Neural crest cell (in vitro differentiated cells): ENCODE data around the gene CRAMP1. TPM values are rescaled to one million over a fixed set of nuclear protein-coding genes. Genes with fewer than 3 reads are reported as not detected.
A peak's percentile ranks its signal among the peaks of the same experiment; 100 is the strongest.

ENCODE experiments used
- DNase-seq: peaks from one replicate; pipeline ENCODE4 v3.0.0; 2021; ENCODE audit warnings: low read depth, mixed read lengths, low spot score
- H3K27ac Mint-ChIP-seq: one replicate; pipeline ENCODE4 v1.8.0; 2021; ENCODE audit warnings: mild to moderate bottlenecking, mixed read lengths; ENCODE audit not compliant: unreplicated experiment
- H3K27me3 Mint-ChIP-seq: 2 replicates; pipeline ENCODE4 v1.8.0; 2021; ENCODE audit warnings: low read depth, mild to moderate bottlenecking, mixed read lengths
- H3K36me3 Mint-ChIP-seq: 2 replicates; pipeline ENCODE4 v1.8.0; 2021; ENCODE audit warnings: low read depth, mild to moderate bottlenecking, mixed read lengths
- H3K4me1 Mint-ChIP-seq: 2 replicates; pipeline ENCODE4 v1.8.0; 2021; ENCODE audit warnings: mixed read lengths
- H3K4me3 Mint-ChIP-seq: one replicate; pipeline ENCODE4 v1.8.0; 2021; ENCODE audit warnings: mild to moderate bottlenecking, mixed read lengths
- H3K9me3 Mint-ChIP-seq: 2 replicates; pipeline ENCODE4 v1.8.0; 2021; ENCODE audit warnings: mixed read lengths
- total RNA-seq: library from RNA; stranded (reverse); gene quantifications from 2 replicates; pipeline ENCODE4 v1.2.1, GENCODE V29; 2021
- TF ChIP-seq, protein P1 (sequence below): fragments of 200-600 bp; sonication (generic); conservative IDR thresholded peaks from 2 replicates; pipeline ENCODE4 v1.5.0; 2021; ENCODE audit warnings: antibody characterized with exemption, mild to moderate bottlenecking

The CRAMP1 gene
- total RNA-seq, 1 donor from 2014 or later: 38.3 TPM

- Mint-ChIP-seq H3K4me3 (peak overlapping the region; percentile 85), H3K27ac (no peak overlapping the region), H3K9me3 (no peaks in the 10 kb centered on the region), H3K36me3 (peaks cover 10% of the 10 kb centered on the region), H3K4me1 (peaks cover 27% of the 10 kb centered on the region), H3K27me3 (no peaks in the 10 kb centered on the region)
- TF ChIP-seq, protein P1, sequence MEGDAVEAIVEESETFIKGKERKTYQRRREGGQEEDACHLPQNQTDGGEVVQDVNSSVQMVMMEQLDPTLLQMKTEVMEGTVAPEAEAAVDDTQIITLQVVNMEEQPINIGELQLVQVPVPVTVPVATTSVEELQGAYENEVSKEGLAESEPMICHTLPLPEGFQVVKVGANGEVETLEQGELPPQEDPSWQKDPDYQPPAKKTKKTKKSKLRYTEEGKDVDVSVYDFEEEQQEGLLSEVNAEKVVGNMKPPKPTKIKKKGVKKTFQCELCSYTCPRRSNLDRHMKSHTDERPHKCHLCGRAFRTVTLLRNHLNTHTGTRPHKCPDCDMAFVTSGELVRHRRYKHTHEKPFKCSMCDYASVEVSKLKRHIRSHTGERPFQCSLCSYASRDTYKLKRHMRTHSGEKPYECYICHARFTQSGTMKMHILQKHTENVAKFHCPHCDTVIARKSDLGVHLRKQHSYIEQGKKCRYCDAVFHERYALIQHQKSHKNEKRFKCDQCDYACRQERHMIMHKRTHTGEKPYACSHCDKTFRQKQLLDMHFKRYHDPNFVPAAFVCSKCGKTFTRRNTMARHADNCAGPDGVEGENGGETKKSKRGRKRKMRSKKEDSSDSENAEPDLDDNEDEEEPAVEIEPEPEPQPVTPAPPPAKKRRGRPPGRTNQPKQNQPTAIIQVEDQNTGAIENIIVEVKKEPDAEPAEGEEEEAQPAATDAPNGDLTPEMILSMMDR: no peak
- DNase-seq: no peak
Measured at GRCh38 chr16:1676661-1677060, 64.5 kb downstream of the CRAMP1 start.

GRCh38 chr16:1677339-1677738 lies 65.2 kb downstream of the CRAMP1 start:
- Mint-ChIP-seq H3K4me3 (peak overlapping the region; percentile 85), H3K9me3 (no peaks in the 10 kb centered on the region), H3K27me3 (no peaks in the 10 kb centered on the region), H3K36me3 (peaks cover 5% of the 10 kb centered on the region), H3K27ac (no peak overlapping the region), H3K4me1 (peaks cover 31% of the 10 kb centered on the region)
- TF ChIP-seq, protein P1: no peak
- no peak for DNase-seq

GRCh38 chr16:1677942-1678499 lies 65.9 kb downstream of the CRAMP1 start, which contains the start of gene JPT2:
Gene JPT2 (plus strand): TSS chr16:1678279. CDS start chr16:1678313, 34 bp downstream.
- H3K4me3 Mint-ChIP-seq: peak within 1 kb of the TSS; percentile 94
- peaks cover 31% of the 10 kb centered on the region for H3K4me1 Mint-ChIP-seq
- no peaks in the 10 kb centered on the region for H3K27me3 Mint-ChIP-seq
- peak within 1 kb of the TSS; percentile 55 for H3K27ac Mint-ChIP-seq
- TF ChIP-seq, protein P1: no peak
- H3K36me3 Mint-ChIP-seq: peaks cover 2% of the 10 kb centered on the region
- no peaks in the 10 kb centered on the region for H3K9me3 Mint-ChIP-seq
- DNase-seq: peak; percentile 89

GRCh38 chr16:1678500-1679098 lies 66.4 kb downstream of the CRAMP1 start:
- no peaks in the 10 kb centered on the region for H3K36me3 Mint-ChIP-seq
- TF ChIP-seq, protein P1: no peak
- H3K9me3 Mint-ChIP-seq: no peaks in the 10 kb centered on the region
- peaks cover 34% of the 10 kb centered on the region for H3K4me1 Mint-ChIP-seq
- DNase-seq: peak; percentile 12
- peak overlapping the region; percentile 55 for H3K27ac Mint-ChIP-seq
- no peaks in the 10 kb centered on the region for H3K27me3 Mint-ChIP-seq
- H3K4me3 Mint-ChIP-seq: peak overlapping the region; percentile 94

- peak overlapping the region; percentile 94 for H3K4me3 Mint-ChIP-seq
- no peaks in the 10 kb centered on the region for H3K27me3 Mint-ChIP-seq
- H3K4me1 Mint-ChIP-seq: peaks cover 37% of the 10 kb centered on the region
- TF ChIP-seq, protein P1: no peak
- no peak for DNase-seq
- no peaks in the 10 kb centered on the region for H3K9me3 Mint-ChIP-seq
- H3K27ac Mint-ChIP-seq: peak overlapping the region; percentile 78
- H3K36me3 Mint-ChIP-seq: peaks cover 2% of the 10 kb centered on the region
Measured at GRCh38 chr16:1680361-1680760, 68.2 kb downstream of the CRAMP1 start.
